Measurements from ENCODE around the gene MYH7.
A peak's percentile ranks its signal among the peaks of the same experiment; 100 is the strongest.

MYH7 gene

GRCh38 chr14:23385642-23386265, 49.7 kb downstream of the MYH7 start:
- no peak for DNase-seq

GRCh38 chr14:23385244-23385641, 50.2 kb downstream of the MYH7 start:
- DNase-seq, result no peak

- DNase-seq, result no peak
These were observed 50.9 kb downstream of the MYH7 start for GRCh38 chr14:23384364-23385080.

GRCh38 chr14:23382731-23383440, 52.6 kb downstream of the MYH7 start:
- no peak for DNase-seq

- no peak for DNase-seq
These were observed 53.2 kb downstream of the MYH7 start for GRCh38 chr14:23382276-23382675.

GRCh38 chr14:23381871-23382270, 53.6 kb downstream of the MYH7 start:
- DNase-seq, result no peak

- no peak for DNase-seq
These were observed 54.5 kb downstream of the MYH7 start for GRCh38 chr14:23380976-23381375.

GRCh38 chr14:23380197-23380914, 55.1 kb downstream of the MYH7 start:
- DNase-seq, result no peak

- peak; percentile 22 for DNase-seq
These were observed 55.9 kb downstream of the MYH7 start for GRCh38 chr14:23379366-23380196.

GRCh38 chr14:23378612-23379220, 56.7 kb downstream of the MYH7 start:
- DNase-seq, result no peak

GRCh38 chr14:23377573-23378563, 57.6 kb downstream of the MYH7 start:
- no peak for DNase-seq

- no peak for DNase-seq
These were observed 58.3 kb downstream of the MYH7 start for GRCh38 chr14:23377198-23377550.

- peak; percentile 33 for DNase-seq
These were observed 58.8 kb downstream of the MYH7 start, which contains the start of gene CMTM5 for GRCh38 chr14:23376482-23377197. CMTM5 (plus strand) TSS chr14:23377046; CDS start chr14:23377252, 206 bp downstream.

- no peak for DNase-seq
These were observed 59.8 kb downstream of the MYH7 start for GRCh38 chr14:23375527-23376251.

GRCh38 chr14:23373041-23373440, 62.4 kb downstream of the MYH7 start:
- DNase-seq, result no peak

- DNase-seq, result no peak
These were observed 63.0 kb downstream of the MYH7 start, which contains the start of gene IL25 for GRCh38 chr14:23372509-23372908. IL25 (plus strand) TSS chr14:23372809.

GRCh38 chr14:23371865-23372264, 63.6 kb downstream of the MYH7 start:
- no peak for DNase-seq

GRCh38 chr14:23370221-23370620, 65.2 kb downstream of the MYH7 start:
- DNase-seq, result no peak

GRCh38 chr14:23366426-23366921, 69.0 kb downstream of the MYH7 start:
- peak; percentile 77 for DNase-seq
